ENCODE measurements around the gene TAS2R41. TPM values are rescaled to one million over a fixed set of nuclear protein-coding genes. Genes with fewer than 3 reads are reported as not detected.

Gene TAS2R41
- polyA plus RNA-seq, 3 donors, result 0.19 TPM; not detected in 2

- Histone ChIP-seq H3K4me1 (ENCODE audit: control insufficient read depth in 1 of 2, insufficient read depth in 2 of 2, low read length in 2 of 2) (peaks cover 13 to 18% of the 10 kb centered on the region in 2 donors), H3K9me3 (replicated peaks in 1 of 2; ENCODE audit: control insufficient read depth in 1 of 2, insufficient read depth in 1 of 2, low read length in 2 of 2) (no peaks in the 10 kb centered on the region), H3K36me3 (replicated peaks in 1 of 2; ENCODE audit: control insufficient read depth in 1 of 2, insufficient read depth in 2 of 2, low read length in 2 of 2) (peaks cover 0 to 14% of the 10 kb centered on the region in 2 donors), H3K27me3 (ENCODE audit: control insufficient read depth in 2 of 2, insufficient read depth in 2 of 2, low read length in 2 of 2) (no peaks in the 10 kb centered on the region), H3K79me2 (ENCODE audit: insufficient read depth, low read length) (no peaks in the 10 kb centered on the region), H3K4me3 (replicated peaks in 1 of 3; ENCODE audit: low read depth in 2 of 3, low read length in 3 of 3) (no peak overlapping the region), H3K4me2 (replicated peaks; ENCODE audit: extremely low read depth, low read length, poor library complexity, severe bottlenecking) (no peak overlapping the region), H3K9ac (ENCODE audit: insufficient read depth, low read length, poor library complexity, severe bottlenecking) (no peak overlapping the region), H4K20me1 (ENCODE audit: insufficient read depth, low read length) (no peaks in the 10 kb centered on the region), H2AFZ (ENCODE audit: insufficient read depth, low read depth, low read length, poor library complexity, severe bottlenecking) (no peak overlapping the region), H3K27ac (ENCODE audit: low read depth in 1 of 2, low read length in 2 of 2) (peak overlapping the region in 1 of 2 donors; percentile 61)
- H3K4me3 Mint-ChIP-seq, result no peak overlapping the region
- H3K9me3 Mint-ChIP-seq, result peaks cover 0 to 3% (median 0%) of the 10 kb centered on the region in 7 donors
- intact Hi-C loops (cut with micrococcal nuclease), result no loop called here
- TF ChIP-seq CTCF (IDR thresholded peaks at IDR 0.05), result no peak
- no peaks in the 10 kb centered on the region for H3K27me3 Mint-ChIP-seq (ENCODE audit: low read depth in 3 of 3)
- peaks cover 38% of the 10 kb centered on the region for H3K4me1 Mint-ChIP-seq
- no peak for DNase-seq
- peak overlapping the region in 4 of 7 donors; percentile 13 to 75 (median 32) for H3K27ac Mint-ChIP-seq
- WGBS (ENCODE audit: insufficient coverage), result 100% methylated on average over 1 of the region's 6 CpGs
- peaks cover 0 to 11% of the 10 kb centered on the region in 2 donors for H3K36me3 Mint-ChIP-seq
Measured at GRCh38 chr7:143492799-143493739, 15.4 kb downstream of the TAS2R41 start.

- Histone ChIP-seq H3K4me1 (ENCODE audit: control insufficient read depth in 1 of 2, insufficient read depth in 2 of 2, low read length in 2 of 2) (peaks cover 10 to 18% of the 10 kb centered on the region in 2 donors), H3K27me3 (ENCODE audit: control insufficient read depth in 2 of 2, insufficient read depth in 2 of 2, low read length in 2 of 2) (no peaks in the 10 kb centered on the region), H3K27ac (ENCODE audit: low read depth in 1 of 2, low read length in 2 of 2) (no peak overlapping the region), H4K20me1 (ENCODE audit: insufficient read depth, low read length) (no peaks in the 10 kb centered on the region), H3K9me3 (replicated peaks in 1 of 2; ENCODE audit: control insufficient read depth in 1 of 2, insufficient read depth in 1 of 2, low read length in 2 of 2) (no peaks in the 10 kb centered on the region), H2AFZ (ENCODE audit: insufficient read depth, low read depth, low read length, poor library complexity, severe bottlenecking) (no peak overlapping the region), H3K4me3 (replicated peaks in 1 of 3; ENCODE audit: low read depth in 2 of 3, low read length in 3 of 3) (no peak overlapping the region), H3K79me2 (ENCODE audit: insufficient read depth, low read length) (no peaks in the 10 kb centered on the region), H3K9ac (ENCODE audit: insufficient read depth, low read length, poor library complexity, severe bottlenecking) (no peak overlapping the region), H3K36me3 (replicated peaks in 1 of 2; ENCODE audit: control insufficient read depth in 1 of 2, insufficient read depth in 2 of 2, low read length in 2 of 2) (peaks cover 0 to 14% of the 10 kb centered on the region in 2 donors), H3K4me2 (replicated peaks; ENCODE audit: extremely low read depth, low read length, poor library complexity, severe bottlenecking) (no peak overlapping the region)
- no peak overlapping the region for H3K4me3 Mint-ChIP-seq
- no peak for TF ChIP-seq CTCF (IDR thresholded peaks at IDR 0.05)
- DNase-seq, result no peak
- peaks cover 0 to 3% (median 0%) of the 10 kb centered on the region in 7 donors for H3K9me3 Mint-ChIP-seq
- peaks cover 35% of the 10 kb centered on the region for H3K4me1 Mint-ChIP-seq
- no CpG with 5 or more reads among the region's 1 CpG for WGBS (ENCODE audit: insufficient coverage)
- H3K27me3 Mint-ChIP-seq (ENCODE audit: low read depth in 3 of 3), result no peaks in the 10 kb centered on the region
- intact Hi-C loops (cut with micrococcal nuclease), result no loop called here
- peaks cover 0 to 11% of the 10 kb centered on the region in 2 donors for H3K36me3 Mint-ChIP-seq
- H3K27ac Mint-ChIP-seq, result peak overlapping the region in 1 of 7 donors; percentile 30
Measured at GRCh38 chr7:143493751-143494150, 16.1 kb downstream of the TAS2R41 start.
